Right lobe of liver (tissue), 4 donors: ENCODE measurements around the gene EPB41.

Experiments used
- CTCF ChIP-seq, 4 donors: fragments of 200-600 bp in 3 of 4; fragments of 450-650 bp in 1 of 4; IDR thresholded peaks; one replicate each; pipeline versions ENCODE4 v1.5.1 to v1.8.0; 2016 to 2022; ENCODE audit warnings: antibody characterized with exemption in 4 of 4, mild to moderate bottlenecking in 2 of 4
- POLR2A ChIP-seq: fragments of 450-650 bp; IDR thresholded peaks from one replicate; pipeline ENCODE4 v1.6.1; 2017; ENCODE audit warnings: antibody characterized with exemption, mild to moderate bottlenecking
- donor health status: DM: no; HTN: no; CAD: no.
- donor health status: DM: no; HTN: no; CAD: no.
- donor health status: DM: no; HTN: yes; CAD: no.

GRCh38 chr1:29029667-29030066 lies 115.3 kb downstream of the EPB41 start:
- TF ChIP-seq POLR2A = no peak
- no peak for TF ChIP-seq CTCF (IDR thresholded peaks at IDR 0.05)
